Stimulated activated CD4-positive, alpha-beta T cell treated with anti-CD3 and anti-CD28 coated beads, Interleukin-1b, Interleukin-23, amount 100 ng/mL, for 48 hours (primary cell): ENCODE measurements around the gene PPP4R3B.
A peak's percentile ranks its signal among the peaks of the same experiment; 100 is the strongest.
"Not testable (repeated sequence)": the region's sequence is repeated elsewhere in the genome, so short reads cannot be mapped to it uniquely, and the experiment has no call there.

Source experiments
- DNase-seq: peaks from one replicate; pipeline ENCODE4 v3.0.0-alpha.2; 2020

Gene PPP4R3B

DNA sequence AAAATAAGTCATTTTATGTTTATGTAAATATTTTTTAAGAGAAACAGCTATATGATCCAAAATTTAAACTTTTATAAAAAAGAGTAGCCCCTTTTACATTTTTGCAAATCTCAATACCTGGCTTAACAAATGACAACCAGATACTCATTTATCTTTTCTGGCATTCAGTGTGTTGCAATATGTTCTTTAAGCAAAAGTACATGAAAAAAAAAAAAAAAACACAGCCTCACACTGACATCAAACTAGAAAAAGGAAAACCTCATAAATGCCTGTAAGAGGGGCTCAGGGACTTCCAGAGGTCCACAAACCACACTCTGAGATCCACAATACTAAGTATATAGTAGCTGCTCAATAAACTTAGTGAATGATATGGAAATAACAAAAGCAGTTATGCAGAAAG, 21.9 kb downstream of the PPP4R3B start:
- DNase-seq, result no peak

- DNase-seq, result no peak
Measured at GRCh38 chr2:55592130-55592529, 25.3 kb downstream of the PPP4R3B start.

GRCh38 chr2:55590810-55591440, 26.5 kb downstream of the PPP4R3B start:
- DNase-seq, result no peak

- no peak for DNase-seq
Measured at GRCh38 chr2:55585451-55586080, 31.9 kb downstream of the PPP4R3B start.

DNA sequence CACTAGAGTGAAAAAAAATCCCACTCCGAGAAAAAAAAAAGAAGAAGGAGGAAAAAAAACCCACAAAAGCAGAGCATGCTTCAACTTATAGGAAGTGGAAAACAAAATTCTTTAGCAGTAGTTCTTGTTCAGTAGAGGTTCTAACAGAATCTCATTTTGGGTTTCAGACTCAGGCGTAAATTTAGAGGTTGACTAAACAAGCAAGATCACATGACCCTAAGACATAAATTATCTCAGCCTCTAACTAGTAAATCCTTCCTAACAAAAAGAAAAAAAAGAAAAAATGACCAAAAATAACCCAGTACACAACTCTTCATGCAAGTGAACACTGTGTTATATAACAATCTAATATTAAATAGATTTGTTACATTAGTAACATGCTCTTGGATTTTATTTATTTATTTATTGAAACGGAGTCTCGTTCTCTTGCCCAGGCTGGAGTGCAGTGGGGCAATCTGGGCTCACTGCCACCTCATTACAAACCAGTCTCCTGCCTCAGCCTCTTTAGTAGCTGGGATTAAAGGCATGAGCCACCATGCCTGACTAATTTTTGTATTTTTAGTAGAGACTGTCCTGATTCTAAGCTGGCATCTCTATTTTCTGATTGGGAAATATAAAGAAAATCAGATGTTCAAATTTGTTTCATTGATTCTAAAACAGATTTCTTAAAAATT, 35.4 kb downstream of the PPP4R3B start:
- DNase-seq, result no peak

DNA sequence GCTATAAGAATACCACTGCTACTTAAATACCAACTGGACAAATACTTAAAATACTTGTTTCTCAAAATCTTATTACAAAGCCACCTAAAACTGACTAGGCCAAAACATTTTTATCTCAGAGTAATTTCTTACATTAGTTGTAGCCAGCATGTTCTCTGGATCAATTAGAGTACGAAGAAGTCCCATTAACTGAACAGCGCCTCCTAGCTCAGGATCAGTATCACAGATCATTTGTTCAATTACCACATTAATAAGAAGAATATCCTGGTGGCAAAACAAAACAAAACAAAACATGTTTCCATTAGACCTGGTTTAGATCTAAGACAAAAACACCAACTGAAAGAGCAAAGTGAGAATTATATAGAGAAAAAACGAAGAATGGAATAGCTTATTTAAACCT, 36.0 kb downstream of the PPP4R3B start:
- DNase-seq, result no peak

- not testable (repeated sequence) for DNase-seq
Measured at GRCh38 chr2:55569002-55569401, 48.4 kb downstream of the PPP4R3B start.

GRCh38 chr2:55567298-55567697, 50.1 kb downstream of the PPP4R3B start:
- no peak for DNase-seq

DNA sequence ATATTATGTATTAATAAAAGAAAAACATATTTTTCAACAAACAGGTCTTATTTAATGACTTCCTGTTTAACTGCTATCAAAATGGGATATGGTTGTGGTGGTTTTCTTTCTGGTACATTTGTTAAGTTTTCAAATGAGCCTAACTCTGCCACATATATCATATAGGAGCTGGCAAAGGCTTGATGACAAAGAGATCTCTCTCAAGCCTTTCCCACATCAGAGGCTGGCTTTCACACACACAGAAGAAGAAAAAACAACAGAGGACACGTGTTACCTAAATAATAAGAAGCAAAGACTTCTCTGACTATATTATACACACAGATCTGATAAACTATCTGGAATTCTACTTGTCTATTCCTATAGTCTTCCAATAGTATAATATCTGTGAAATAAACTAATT, 51.8 kb downstream of the PPP4R3B start:
- DNase-seq, result no peak

DNA sequence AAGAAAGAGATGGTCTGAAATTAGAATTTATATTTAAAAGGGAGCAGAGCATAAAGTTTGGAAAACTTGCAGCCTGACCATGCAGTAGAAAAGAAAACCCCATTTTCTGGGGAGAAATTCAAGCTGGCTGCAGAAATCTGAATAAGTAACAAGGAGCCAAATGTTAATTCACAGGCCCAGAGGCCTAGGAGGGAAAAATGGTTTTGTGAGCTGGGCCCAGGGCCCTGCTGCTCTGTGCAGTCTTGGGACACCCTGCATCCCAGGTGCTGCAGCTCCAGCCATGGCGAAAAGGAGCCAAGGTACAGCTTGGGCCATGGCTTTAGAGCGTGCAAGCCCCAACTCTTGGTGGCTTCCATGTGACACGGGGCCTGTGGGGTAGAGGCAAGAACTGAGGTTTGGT, 56.6 kb downstream of the PPP4R3B start:
- no peak for DNase-seq

- DNase-seq, result no peak
Measured at GRCh38 chr2:55556809-55557208, 60.6 kb downstream of the PPP4R3B start.

DNA sequence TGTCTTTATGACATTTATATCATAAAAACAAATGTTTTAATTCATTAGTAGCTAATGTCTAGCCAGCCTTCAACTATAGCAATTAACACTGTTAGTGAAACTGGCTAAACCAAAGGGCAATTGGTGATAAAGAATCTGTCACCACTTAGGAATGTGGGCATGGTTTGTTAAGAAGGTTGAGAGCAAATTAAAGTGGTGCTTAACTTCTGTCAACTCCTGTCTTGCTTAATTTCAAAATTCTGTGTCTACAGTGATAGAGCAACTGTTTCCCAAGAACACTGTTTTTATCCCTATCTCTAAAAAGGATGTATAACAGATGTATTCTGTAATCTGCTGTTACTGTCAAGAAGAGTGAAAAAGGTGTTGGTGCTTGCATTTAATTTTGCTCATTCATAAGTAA, 61.4 kb downstream of the PPP4R3B start:
- DNase-seq, result no peak

DNA sequence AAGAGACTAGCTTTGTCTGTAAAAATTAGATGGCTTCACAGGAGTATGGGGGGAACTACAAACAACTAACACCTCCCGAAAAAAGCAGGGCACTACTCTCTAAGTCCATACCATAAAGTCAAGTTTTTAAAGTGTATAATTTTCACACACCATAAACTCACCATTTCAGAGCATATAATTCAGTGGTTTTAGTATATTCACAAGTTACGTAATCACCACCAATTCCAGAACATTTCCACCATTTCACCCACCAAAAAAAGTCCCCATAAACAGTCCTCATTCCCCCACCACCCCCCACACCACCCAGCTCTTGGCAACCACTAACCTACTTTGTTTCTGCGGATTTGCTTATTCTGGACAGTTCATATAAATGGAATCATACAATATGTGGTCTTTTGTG, 64.1 kb downstream of the PPP4R3B start:
- DNase-seq, result no peak

DNA sequence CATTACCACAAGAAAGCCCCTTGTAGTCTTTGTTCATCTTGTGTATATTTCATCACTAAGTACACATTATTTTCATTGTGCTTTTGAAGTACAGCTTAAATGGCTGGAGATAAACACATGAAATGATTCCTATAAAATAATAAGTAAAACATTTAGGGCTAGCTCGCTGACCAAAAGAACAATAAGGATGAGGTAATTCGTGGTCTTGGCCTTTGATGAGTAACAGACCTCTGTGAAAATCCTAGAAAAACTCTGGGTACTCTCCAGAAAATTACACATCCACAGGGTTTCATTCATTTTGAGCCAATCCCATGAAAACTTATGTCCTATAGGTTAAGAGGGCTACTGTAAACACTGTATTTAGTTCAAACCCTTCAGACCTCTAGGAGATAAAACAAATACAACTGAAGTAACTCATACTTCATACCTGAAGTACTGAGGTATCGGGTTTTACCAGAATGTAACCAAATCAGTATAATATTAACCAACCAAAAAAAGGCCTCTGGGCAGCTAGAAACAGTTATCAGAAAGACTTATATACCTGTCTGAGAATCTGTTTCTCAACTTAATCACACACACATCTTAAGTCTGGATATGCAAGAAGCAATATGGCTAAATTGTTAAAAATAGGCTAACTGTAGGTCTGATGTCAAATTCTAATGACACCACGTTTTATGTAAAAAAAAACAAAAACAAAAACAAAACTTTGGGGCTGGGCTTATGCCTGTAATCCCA, 66.9 kb downstream of the PPP4R3B start:
- no peak for DNase-seq

- DNase-seq, result not testable (repeated sequence)
Measured at GRCh38 chr2:55547679-55548078, 69.7 kb downstream of the PPP4R3B start.

GRCh38 chr2:55547001-55547400, 70.4 kb downstream of the PPP4R3B start:
- DNase-seq, result no peak

GRCh38 chr2:55530539-55531081, 86.8 kb downstream of the PPP4R3B start:
- DNase-seq, result no peak

GRCh38 chr2:55526174-55526573, 91.2 kb downstream of the PPP4R3B start:
- no peak for DNase-seq

DNA sequence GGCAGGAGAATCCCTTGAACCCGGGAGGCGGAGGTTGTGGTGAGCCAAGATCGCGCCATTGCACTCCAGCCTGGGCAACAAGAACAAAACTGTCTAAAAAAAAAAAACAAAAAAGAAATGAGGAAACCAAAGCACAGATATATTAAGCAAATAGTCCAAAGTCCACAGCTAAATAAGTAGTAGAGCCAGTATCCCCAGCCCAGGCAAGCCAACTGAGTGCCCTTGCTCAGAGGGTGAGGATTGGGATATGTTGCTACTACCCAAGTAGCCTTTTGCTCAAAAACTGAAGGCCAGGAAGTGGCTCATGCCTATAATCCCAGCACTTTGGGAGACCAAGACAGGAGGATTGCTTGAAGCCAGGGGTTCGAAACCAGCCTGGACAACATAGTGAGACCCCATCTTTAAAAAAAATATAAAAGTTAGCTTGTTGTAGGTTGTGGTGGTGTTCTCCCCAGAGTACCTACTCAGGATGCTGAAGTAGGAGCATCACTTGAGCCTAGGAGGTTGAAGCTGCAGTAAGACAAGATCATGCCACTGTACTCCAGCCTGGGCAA, 92.5 kb downstream of the PPP4R3B start:
- no peak for DNase-seq

DNA sequence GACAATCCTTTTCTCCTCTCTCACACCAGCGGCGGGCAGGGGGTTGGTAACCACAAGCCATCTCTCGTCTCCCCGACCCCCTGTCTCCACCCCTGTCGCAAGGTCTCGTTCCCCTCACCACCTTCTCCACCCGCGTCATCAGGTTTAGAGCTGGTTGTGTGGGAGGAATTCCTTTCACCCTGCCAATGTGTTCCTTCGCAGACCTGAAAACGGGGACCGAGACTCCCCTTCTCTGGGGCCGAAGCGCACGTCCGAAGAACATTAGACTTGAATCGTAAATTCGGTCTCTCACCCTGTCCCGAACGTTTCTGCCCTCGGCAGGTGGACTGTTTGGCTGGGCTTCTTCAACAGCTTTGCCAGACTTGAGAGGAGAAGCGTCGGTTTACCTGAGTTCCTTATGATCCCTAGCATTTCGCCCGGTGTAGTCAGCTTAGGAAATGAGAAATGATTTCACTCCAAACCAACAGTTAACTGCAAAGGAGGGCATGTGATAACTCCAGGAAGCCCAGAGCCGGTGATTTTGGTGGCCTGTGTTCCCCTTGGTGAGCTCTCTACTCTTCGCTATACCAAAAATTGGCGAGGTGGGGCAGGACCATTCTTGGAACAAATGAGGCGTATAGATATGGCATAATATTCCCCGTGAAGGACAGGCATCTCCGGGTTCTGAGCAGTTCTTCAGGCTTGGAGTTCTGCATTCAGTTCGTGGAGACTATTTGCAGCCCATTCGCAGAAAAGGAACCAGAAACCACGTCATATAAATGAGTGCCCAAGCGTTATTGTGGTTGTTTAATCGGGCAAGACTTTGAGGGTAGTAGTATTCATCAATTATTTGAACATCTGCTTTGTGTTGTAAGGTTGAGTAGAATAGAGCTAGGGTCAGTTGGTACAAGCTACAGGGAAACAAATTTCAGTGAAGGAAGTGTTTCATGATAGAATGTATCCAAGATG, 97.2 kb downstream of the PPP4R3B start:
- peak; percentile 33 for DNase-seq

DNA sequence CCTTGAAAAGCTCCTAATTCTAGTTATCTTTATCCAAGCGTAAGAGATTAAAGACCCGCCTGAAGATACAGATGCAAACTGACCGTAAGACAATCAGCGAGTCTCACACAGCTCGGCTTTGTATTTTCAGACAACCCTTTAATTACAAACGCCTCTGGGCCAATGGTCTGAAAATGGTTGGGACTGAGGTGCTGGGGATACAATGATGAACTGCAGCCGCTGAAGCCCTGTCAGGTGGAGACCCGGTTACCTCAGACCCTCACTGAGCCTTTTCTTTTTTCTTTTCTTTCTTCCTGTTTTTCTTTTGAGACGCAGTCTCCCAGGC, 98.6 kb downstream of the PPP4R3B start:
- DNase-seq, result no peak

DNA sequence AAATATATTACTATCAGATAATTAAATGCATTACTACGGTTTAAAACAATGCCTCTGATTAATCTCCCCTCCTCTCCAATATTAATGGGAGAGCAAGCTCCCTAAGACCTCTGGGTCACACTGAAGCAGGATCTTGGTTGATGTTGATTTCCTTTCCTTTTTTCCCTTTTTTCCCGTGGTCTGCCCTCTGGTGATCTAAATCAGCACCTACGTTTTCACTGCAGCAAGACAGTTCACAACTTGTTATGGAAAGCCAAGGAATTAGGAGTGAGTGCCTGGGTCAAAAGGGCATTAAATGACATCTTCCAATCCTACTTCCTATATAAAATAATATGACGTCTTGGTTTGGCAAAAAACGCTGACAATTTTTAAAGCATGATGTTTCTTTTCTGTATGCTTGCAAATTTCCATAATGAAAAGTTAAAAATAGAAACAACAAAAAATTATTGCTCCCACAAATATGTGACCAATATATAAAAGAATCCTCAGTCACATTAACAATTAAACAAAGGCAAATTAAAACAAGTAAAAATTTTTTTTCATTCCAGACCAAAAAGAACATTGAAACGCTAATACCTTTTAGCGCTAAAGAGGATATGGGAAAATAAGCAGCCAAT, 105.8 kb downstream of the PPP4R3B start:
- DNase-seq, result no peak
